GM12878 (cell line): ENCODE data around the gene TAPBP. TPM values are rescaled to one million over a fixed set of nuclear protein-coding genes. Genes with fewer than 3 reads are reported as not detected.

Experiments
- POLR2A ChIP-seq: IDR thresholded peaks from 2 replicates; pipeline ENCODE4 v1.6.1; 2011; ENCODE audit warnings: low read depth, mild to moderate bottlenecking, low read length
- POLR2AphosphoS5 ChIP-seq: IDR thresholded peaks from 2 replicates; pipeline ENCODE4 v1.6.1; 2011; ENCODE audit warnings: mild to moderate bottlenecking, low read length, inconsistent platforms
- RBBP5 ChIP-seq: fragments of 200-600 bp; sonication (generic); conservative IDR thresholded peaks from 2 replicates; pipeline ENCODE4 v1.6.1; 2016
- SP1 ChIP-seq: IDR thresholded peaks from one replicate; pipeline ENCODE4 v1.6.1; 2011; ENCODE audit warnings: low read depth, low read length
- USF2 ChIP-seq: IDR thresholded peaks from 2 replicates; pipeline ENCODE4 v1.6.1; 2011; ENCODE audit warnings: low read depth, low read length, improper control_type of control experiment, borderline replicate concordance
- ZBTB4 ChIP-seq: fragments of 450-650 bp; formaldehyde crosslinking; IDR thresholded peaks from 2 replicates; pipeline ENCODE4 v1.4.0; 2022; ENCODE audit warnings: mild to moderate bottlenecking, moderate library complexity
- polyA plus RNA-seq, 11 experiments: library from polyadenylated mRNA; depleted of rRNA in 4 of 11; unstranded in 6 of 11; stranded (reverse) in 5 of 11; fragments of >200 nt; fragmentation: Nextera tagmentation in 4 of 11; fragmentation: Illumina TruSeq in 1 of 11; extraction: Ambion mirVana in 4 of 11; extraction: Trizol in 1 of 11; gene quantifications; 1 replicate in 1 of 11; 2 replicates in 10 of 11; pipeline versions ENCODE4 v1.2.1 to v1.2.3, GENCODE V29; 2011 to 2016; ENCODE audit warnings: inconsistent platforms in 2 of 11, missing spikeins in 2 of 11, low read depth in 1 of 11
- total RNA-seq, 4 experiments: library from RNA; depleted of rRNA in 3 of 4; stranded (reverse); fragments of >200 nt in 3 of 4; fragmentation: Illumina TruSeq in 1 of 4; extraction: Trizol in 1 of 4; gene quantifications; 2 replicates each; pipeline versions ENCODE4 v1.2.1 to v1.2.3, GENCODE V29; 2013 to 2021
- TF ChIP-seq, protein P1 (sequence below): fragments of 150-350 bp; IDR thresholded peaks from 2 replicates; pipeline ENCODE4 v1.6.1; 2016; ENCODE audit warnings: low read depth, low read length
- TF ChIP-seq, protein P2 (sequence below): fragments of 150-350 bp; IDR thresholded peaks from 2 replicates; pipeline ENCODE4 v1.6.1; 2014; ENCODE audit warnings: mild to moderate bottlenecking, low read depth, low read length
- TF ChIP-seq, protein P3 (sequence below), 3 experiments: IDR thresholded peaks in 2 of 3; conservative IDR thresholded peaks in 1 of 3; 2 replicates each; pipeline ENCODE4 v1.5.1; 2011; ENCODE audit warnings: low read depth in 3 of 3, low read length in 3 of 3, mild to moderate bottlenecking in 3 of 3, control low read depth in 2 of 3, moderate library complexity in 2 of 3, inconsistent platforms in 1 of 3, mixed read lengths in 1 of 3; ENCODE audit not compliant: control insufficient read depth in 2 of 3, insufficient read depth in 1 of 3; ENCODE audit errors: extremely low read depth in 1 of 3
- TF ChIP-seq, protein P4 (sequence below): fragments of 450-650 bp; IDR thresholded peaks from 2 replicates; pipeline ENCODE4 v1.6.1; 2017; ENCODE audit warnings: mild to moderate bottlenecking
- TF ChIP-seq, protein P5 (sequence below): fragments of 450-650 bp; formaldehyde crosslinking; IDR thresholded peaks from 2 replicates; pipeline ENCODE4 v1.5.0; 2022; ENCODE audit warnings: mild to moderate bottlenecking, missing genetic modification characterization

TAPBP gene
- total and polyA plus RNA-seq, 10 of the 15 experiments (the other 5 are each of a cell fraction or from before 2014, with no cell fraction given): 14.6 to 210 (median 78.1) TPM

- TF ChIP-seq ZBTB4 (CRISPR knock-in tag) (no peak), RBBP5 (no peak), POLR2AphosphoS5 (peak; percentile 23; the same call in 1 of the 2 replicates), POLR2A (peak; percentile 62; the same call in 1 of the 2 replicates), USF2 (no peak), SP1 (no peak)
- TF ChIP-seq, protein P1, sequence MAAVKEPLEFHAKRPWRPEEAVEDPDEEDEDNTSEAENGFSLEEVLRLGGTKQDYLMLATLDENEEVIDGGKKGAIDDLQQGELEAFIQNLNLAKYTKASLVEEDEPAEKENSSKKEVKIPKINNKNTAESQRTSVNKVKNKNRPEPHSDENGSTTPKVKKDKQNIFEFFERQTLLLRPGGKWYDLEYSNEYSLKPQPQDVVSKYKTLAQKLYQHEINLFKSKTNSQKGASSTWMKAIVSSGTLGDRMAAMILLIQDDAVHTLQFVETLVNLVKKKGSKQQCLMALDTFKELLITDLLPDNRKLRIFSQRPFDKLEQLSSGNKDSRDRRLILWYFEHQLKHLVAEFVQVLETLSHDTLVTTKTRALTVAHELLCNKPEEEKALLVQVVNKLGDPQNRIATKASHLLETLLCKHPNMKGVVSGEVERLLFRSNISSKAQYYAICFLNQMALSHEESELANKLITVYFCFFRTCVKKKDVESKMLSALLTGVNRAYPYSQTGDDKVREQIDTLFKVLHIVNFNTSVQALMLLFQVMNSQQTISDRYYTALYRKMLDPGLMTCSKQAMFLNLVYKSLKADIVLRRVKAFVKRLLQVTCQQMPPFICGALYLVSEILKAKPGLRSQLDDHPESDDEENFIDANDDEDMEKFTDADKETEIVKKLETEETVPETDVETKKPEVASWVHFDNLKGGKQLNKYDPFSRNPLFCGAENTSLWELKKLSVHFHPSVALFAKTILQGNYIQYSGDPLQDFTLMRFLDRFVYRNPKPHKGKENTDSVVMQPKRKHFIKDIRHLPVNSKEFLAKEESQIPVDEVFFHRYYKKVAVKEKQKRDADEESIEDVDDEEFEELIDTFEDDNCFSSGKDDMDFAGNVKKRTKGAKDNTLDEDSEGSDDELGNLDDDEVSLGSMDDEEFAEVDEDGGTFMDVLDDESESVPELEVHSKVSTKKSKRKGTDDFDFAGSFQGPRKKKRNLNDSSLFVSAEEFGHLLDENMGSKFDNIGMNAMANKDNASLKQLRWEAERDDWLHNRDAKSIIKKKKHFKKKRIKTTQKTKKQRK: no peak
- TF ChIP-seq, protein P2, sequence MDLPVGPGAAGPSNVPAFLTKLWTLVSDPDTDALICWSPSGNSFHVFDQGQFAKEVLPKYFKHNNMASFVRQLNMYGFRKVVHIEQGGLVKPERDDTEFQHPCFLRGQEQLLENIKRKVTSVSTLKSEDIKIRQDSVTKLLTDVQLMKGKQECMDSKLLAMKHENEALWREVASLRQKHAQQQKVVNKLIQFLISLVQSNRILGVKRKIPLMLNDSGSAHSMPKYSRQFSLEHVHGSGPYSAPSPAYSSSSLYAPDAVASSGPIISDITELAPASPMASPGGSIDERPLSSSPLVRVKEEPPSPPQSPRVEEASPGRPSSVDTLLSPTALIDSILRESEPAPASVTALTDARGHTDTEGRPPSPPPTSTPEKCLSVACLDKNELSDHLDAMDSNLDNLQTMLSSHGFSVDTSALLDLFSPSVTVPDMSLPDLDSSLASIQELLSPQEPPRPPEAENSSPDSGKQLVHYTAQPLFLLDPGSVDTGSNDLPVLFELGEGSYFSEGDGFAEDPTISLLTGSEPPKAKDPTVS: no peak
- TF ChIP-seq, protein P3, sequence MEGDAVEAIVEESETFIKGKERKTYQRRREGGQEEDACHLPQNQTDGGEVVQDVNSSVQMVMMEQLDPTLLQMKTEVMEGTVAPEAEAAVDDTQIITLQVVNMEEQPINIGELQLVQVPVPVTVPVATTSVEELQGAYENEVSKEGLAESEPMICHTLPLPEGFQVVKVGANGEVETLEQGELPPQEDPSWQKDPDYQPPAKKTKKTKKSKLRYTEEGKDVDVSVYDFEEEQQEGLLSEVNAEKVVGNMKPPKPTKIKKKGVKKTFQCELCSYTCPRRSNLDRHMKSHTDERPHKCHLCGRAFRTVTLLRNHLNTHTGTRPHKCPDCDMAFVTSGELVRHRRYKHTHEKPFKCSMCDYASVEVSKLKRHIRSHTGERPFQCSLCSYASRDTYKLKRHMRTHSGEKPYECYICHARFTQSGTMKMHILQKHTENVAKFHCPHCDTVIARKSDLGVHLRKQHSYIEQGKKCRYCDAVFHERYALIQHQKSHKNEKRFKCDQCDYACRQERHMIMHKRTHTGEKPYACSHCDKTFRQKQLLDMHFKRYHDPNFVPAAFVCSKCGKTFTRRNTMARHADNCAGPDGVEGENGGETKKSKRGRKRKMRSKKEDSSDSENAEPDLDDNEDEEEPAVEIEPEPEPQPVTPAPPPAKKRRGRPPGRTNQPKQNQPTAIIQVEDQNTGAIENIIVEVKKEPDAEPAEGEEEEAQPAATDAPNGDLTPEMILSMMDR (IDR thresholded peaks at IDR 0.05 in 2 of 3, conservative IDR thresholded peaks at IDR 0.05 in 1 of 3; ENCODE audit: control insufficient read depth in 2 of 3, extremely low read depth in 1 of 3, insufficient read depth in 1 of 3, low read depth in 3 of 3, low read length in 3 of 3): 0 out of 6 replicates have a peak, but pooled peaks of 1 of the 3 experiments have one; percentile 2
- TF ChIP-seq, protein P4, sequence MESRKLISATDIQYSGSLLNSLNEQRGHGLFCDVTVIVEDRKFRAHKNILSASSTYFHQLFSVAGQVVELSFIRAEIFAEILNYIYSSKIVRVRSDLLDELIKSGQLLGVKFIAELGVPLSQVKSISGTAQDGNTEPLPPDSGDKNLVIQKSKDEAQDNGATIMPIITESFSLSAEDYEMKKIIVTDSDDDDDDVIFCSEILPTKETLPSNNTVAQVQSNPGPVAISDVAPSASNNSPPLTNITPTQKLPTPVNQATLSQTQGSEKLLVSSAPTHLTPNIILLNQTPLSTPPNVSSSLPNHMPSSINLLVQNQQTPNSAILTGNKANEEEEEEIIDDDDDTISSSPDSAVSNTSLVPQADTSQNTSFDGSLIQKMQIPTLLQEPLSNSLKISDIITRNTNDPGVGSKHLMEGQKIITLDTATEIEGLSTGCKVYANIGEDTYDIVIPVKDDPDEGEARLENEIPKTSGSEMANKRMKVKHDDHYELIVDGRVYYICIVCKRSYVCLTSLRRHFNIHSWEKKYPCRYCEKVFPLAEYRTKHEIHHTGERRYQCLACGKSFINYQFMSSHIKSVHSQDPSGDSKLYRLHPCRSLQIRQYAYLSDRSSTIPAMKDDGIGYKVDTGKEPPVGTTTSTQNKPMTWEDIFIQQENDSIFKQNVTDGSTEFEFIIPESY: no peak
- TF ChIP-seq, protein P5, sequence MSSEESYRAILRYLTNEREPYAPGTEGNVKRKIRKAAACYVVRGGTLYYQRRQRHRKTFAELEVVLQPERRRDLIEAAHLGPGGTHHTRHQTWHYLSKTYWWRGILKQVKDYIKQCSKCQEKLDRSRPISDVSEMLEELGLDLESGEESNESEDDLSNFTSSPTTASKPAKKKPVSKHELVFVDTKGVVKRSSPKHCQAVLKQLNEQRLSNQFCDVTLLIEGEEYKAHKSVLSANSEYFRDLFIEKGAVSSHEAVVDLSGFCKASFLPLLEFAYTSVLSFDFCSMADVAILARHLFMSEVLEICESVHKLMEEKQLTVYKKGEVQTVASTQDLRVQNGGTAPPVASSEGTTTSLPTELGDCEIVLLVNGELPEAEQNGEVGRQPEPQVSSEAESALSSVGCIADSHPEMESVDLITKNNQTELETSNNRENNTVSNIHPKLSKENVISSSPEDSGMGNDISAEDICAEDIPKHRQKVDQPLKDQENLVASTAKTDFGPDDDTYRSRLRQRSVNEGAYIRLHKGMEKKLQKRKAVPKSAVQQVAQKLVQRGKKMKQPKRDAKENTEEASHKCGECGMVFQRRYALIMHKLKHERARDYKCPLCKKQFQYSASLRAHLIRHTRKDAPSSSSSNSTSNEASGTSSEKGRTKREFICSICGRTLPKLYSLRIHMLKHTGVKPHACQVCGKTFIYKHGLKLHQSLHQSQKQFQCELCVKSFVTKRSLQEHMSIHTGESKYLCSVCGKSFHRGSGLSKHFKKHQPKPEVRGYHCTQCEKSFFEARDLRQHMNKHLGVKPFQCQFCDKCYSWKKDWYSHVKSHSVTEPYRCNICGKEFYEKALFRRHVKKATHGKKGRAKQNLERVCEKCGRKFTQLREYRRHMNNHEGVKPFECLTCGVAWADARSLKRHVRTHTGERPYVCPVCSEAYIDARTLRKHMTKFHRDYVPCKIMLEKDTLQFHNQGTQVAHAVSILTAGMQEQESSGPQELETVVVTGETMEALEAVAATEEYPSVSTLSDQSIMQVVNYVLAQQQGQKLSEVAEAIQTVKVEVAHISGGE (CRISPR knock-in tag): no peak
These were observed 36.1 kb downstream of the TAPBP start (continued) for GRCh38 chr6:33277663-33278391.
